Progenitor cell of endocrine pancreas (in vitro differentiated cells): Measurements from ENCODE around the gene TCF15. TPM values are rescaled to one million over a fixed set of nuclear protein-coding genes. Genes with fewer than 3 reads are reported as not detected.
A peak's percentile ranks its signal among the peaks of the same experiment; 100 is the strongest.
"Not testable (repeated sequence)": the region's sequence is repeated elsewhere in the genome, so short reads cannot be mapped to it uniquely, and the experiment has no call there.

Source experiments
- DNase-seq: peaks from one replicate; pipeline ENCODE4 v3.0.0; 2021; ENCODE audit warnings: low spot score; ENCODE audit not compliant: unreplicated experiment
- H3K27ac Mint-ChIP-seq: 2 replicates; pipeline ENCODE4 v1.8.0; 2021; ENCODE audit warnings: mild to moderate bottlenecking, moderate library complexity, mixed read lengths
- H3K27me3 Mint-ChIP-seq: 2 replicates; pipeline ENCODE4 v1.8.0; 2021; ENCODE audit warnings: mixed read lengths
- H3K36me3 Mint-ChIP-seq: 2 replicates; pipeline ENCODE4 v1.8.0; 2022; ENCODE audit warnings: mixed read lengths; ENCODE audit not compliant: insufficient read depth
- H3K4me1 Mint-ChIP-seq: 2 replicates; pipeline ENCODE4 v1.8.0; 2021; ENCODE audit warnings: low read depth, mixed read lengths
- H3K4me3 Mint-ChIP-seq: 2 replicates; pipeline ENCODE4 v1.8.0; 2021; ENCODE audit warnings: low read depth, mild to moderate bottlenecking, moderate library complexity, mixed read lengths
- H3K9me3 Mint-ChIP-seq: 2 replicates; pipeline ENCODE4 v1.8.0; 2021; ENCODE audit warnings: low read depth, mixed read lengths
- CTCF ChIP-seq: fragments of 200-600 bp; sonication (generic); IDR thresholded peaks from one replicate; pipeline ENCODE4 v1.5.0; 2021; ENCODE audit warnings: antibody characterized with exemption, mild to moderate bottlenecking; ENCODE audit not compliant: unreplicated experiment
- total RNA-seq: library from RNA; stranded (reverse); gene quantifications from 2 replicates; pipeline ENCODE4 v1.2.1, GENCODE V29; 2021

The TCF15 gene
- total RNA-seq, 1 donor from 2014 or later, result not detected

DNA sequence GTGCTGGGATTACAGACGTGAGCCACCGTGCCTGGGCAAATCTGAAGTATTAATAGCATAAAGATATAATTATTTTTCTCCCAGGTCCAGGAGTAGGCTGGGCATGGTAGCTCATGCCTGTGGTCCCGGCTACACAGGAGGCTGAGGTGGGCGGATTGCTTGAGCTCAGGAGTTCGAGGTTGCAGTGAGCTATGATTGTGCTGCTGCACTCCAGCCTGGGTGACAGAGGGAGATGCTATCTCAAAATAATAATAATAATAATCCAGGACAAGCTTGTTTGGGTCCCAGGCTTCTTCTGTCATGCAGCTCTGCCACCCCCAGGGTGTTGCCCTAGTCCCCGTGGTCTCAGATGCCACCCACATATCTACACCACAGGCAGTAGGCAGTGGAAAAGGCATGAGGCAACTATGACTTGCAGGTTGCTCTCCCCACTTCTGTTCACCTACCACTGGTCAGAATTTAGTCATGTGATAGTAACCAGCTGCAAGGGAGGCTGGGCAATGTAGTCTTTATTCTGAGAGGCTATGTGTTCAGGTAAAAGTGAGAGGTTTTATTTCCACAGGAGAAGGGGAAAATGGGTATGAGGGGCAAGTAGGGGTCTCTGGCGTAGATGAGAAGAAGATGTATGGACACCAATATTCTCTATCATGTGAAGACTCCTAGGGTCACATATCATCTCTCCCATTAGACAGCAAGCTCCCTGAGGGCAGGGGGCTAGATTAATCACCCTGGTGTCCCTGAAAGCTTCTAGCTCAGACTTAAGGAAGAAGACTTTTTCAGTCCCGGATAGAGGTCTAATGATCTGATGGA, 25.7 kb downstream of the TCF15 start:
- Mint-ChIP-seq H3K4me3 (no peak overlapping the region), H3K27me3 (peaks cover 4% of the 10 kb centered on the region), H3K27ac (no peak overlapping the region), H3K36me3 (no peaks in the 10 kb centered on the region), H3K9me3 (no peaks in the 10 kb centered on the region), H3K4me1 (no peaks in the 10 kb centered on the region)
- no peak for TF ChIP-seq CTCF
- no peak for DNase-seq

- DNase-seq, result no peak
- H3K36me3 Mint-ChIP-seq, result no peaks in the 10 kb centered on the region
- H3K27me3 Mint-ChIP-seq, result peaks cover 4% of the 10 kb centered on the region
- no peak for TF ChIP-seq CTCF
- no peaks in the 10 kb centered on the region for H3K4me1 Mint-ChIP-seq
- H3K9me3 Mint-ChIP-seq, result no peaks in the 10 kb centered on the region
- no peak overlapping the region for H3K27ac Mint-ChIP-seq
- H3K4me3 Mint-ChIP-seq, result no peak overlapping the region
These were observed 27.9 kb downstream of the TCF15 start for GRCh38 chr20:582204-582603.

- not testable (repeated sequence) for H3K4me1 Mint-ChIP-seq, DNase-seq, H3K4me3 Mint-ChIP-seq, H3K9me3 Mint-ChIP-seq, H3K27ac Mint-ChIP-seq, H3K27me3 Mint-ChIP-seq, H3K36me3 Mint-ChIP-seq
These were observed 31.0 kb downstream of the TCF15 start for GRCh38 chr20:578940-579690.

DNA sequence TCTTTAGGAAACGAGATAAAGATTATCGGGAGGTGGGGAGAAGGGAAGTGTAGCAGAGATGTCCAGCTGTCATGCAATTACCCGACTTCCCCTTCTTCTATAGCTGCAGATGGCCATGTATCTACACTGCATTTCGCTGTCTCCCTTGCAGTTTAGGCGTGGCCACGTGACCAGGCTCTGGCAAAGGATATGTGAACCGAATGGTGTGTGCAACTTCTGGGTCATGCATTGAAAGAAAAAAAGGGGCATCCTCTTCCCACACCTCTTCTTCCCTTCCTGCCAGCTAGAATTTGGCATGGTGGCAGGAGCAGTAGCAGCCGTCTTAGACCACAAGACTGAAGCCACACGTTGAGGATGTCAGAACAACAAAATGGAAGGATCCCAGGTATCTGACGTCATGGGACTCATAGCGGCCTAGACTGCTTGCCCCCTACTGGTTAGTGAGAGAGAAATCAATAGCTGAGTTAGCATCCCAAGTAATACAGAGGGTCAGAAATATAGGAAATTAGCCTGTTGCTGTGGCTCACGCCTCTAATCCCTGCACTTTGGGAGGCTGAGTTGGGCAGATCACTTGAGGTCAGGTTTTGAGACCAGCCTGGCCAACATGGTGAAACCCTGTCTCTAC, 32.8 kb downstream of the TCF15 start:
- Mint-ChIP-seq H3K9me3 (no peaks in the 10 kb centered on the region), H3K4me3 (no peak overlapping the region), H3K4me1 (peaks cover 5% of the 10 kb centered on the region), H3K27ac (no peak overlapping the region), H3K27me3 (peaks cover 21% of the 10 kb centered on the region), H3K36me3 (no peaks in the 10 kb centered on the region)
- TF ChIP-seq CTCF, result peak; percentile 48
- DNase-seq, result no peak

DNA sequence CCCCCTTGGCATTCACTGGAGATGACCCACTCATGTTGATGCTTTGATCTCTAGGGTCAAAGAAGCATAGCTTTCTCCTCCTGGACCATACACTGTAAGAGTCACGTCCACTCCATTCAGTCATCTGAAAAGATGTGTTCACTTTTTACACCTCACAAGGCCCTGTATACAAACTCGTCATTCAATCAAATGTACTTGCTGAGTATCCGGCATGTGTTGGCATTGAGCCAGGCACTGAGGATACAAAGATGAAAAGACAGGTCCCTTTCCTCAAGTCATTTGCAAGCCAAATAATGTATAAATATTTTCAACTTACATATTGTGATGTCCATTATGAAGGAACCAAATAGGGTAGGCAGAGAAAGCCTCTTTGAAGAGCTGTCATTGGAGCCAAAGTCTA, 34.0 kb downstream of the TCF15 start:
- Mint-ChIP-seq H3K9me3 (no peaks in the 10 kb centered on the region), H3K36me3 (no peaks in the 10 kb centered on the region), H3K4me1 (peaks cover 9% of the 10 kb centered on the region), H3K4me3 (no peak overlapping the region), H3K27ac (no peak overlapping the region), H3K27me3 (peaks cover 24% of the 10 kb centered on the region)
- TF ChIP-seq CTCF, result no peak
- no peak for DNase-seq
